Right lobe of liver (tissue), 4 donors: Measurements from ENCODE around the gene ELOVL5.

Experiments
- CTCF ChIP-seq, 4 donors: fragments of 200-600 bp in 3 of 4; fragments of 450-650 bp in 1 of 4; IDR thresholded peaks; one replicate each; pipeline versions ENCODE4 v1.5.1 to v1.8.0; 2016 to 2022; ENCODE audit warnings: antibody characterized with exemption in 4 of 4, mild to moderate bottlenecking in 2 of 4
- POLR2A ChIP-seq: fragments of 450-650 bp; IDR thresholded peaks from one replicate; pipeline ENCODE4 v1.6.1; 2017; ENCODE audit warnings: antibody characterized with exemption, mild to moderate bottlenecking
- donor health status: DM: no; HTN: no; CAD: no.
- donor health status: DM: no; HTN: no; CAD: no.
- donor health status: DM: no; HTN: yes; CAD: no.

- TF ChIP-seq CTCF (IDR thresholded peaks at IDR 0.05) (no peak), POLR2A (no peak)
Measured at GRCh38 chr6:53266553-53267090, 82.1 kb downstream of the ELOVL5 start.
